GM06990 (cell line): ENCODE measurements around the gene ULK4.

Experiments used
- DNase-seq: peaks from one replicate; pipeline ENCODE4 v3.0.0-alpha.2; 2011; ENCODE audit not compliant: insufficient read length; ENCODE audit errors: extremely low read depth
- H3K27me3 ChIP-seq: replicated peaks from 2 replicates; pipeline ENCODE4 v1.6.0; 2011; ENCODE audit warnings: low read length; ENCODE audit not compliant: control insufficient read depth, insufficient read depth
- H3K36me3 ChIP-seq: 2 replicates; pipeline ENCODE4 v1.5.1; 2011; ENCODE audit warnings: low read length; ENCODE audit not compliant: control insufficient read depth, insufficient read depth
- H3K4me3 ChIP-seq: replicated peaks from 2 replicates; pipeline ENCODE4 v1.5.1; 2011; ENCODE audit warnings: low read depth, mild to moderate bottlenecking, control low read depth, low read length
- CTCF ChIP-seq: IDR thresholded peaks from 2 replicates; pipeline ENCODE4 v1.5.1; 2011; ENCODE audit warnings: low read length, control low read depth, mild to moderate bottlenecking, inconsistent platforms; ENCODE audit not compliant: insufficient read depth, poor library complexity, severe bottlenecking

Gene ULK4

GRCh38 chr3:41955192-41955591, 6.7 kb downstream of the ULK4 start:
- Histone ChIP-seq H3K36me3 (no peaks in the 10 kb centered on the region), H3K4me3 (no peak overlapping the region), H3K27me3 (no peaks in the 10 kb centered on the region)
- no peak for TF ChIP-seq CTCF
- DNase-seq, result no peak

- Histone ChIP-seq H3K27me3 (no peaks in the 10 kb centered on the region), H3K4me3 (no peak overlapping the region), H3K36me3 (no peaks in the 10 kb centered on the region)
- TF ChIP-seq CTCF, result no peak
- DNase-seq, result no peak
Measured at GRCh38 chr3:41943311-41943843, 18.5 kb downstream of the ULK4 start.

GRCh38 chr3:41940393-41940792, 21.5 kb downstream of the ULK4 start:
- no peak for TF ChIP-seq CTCF
- H3K4me3 ChIP-seq, result no peak overlapping the region
- no peak for DNase-seq
- H3K36me3 ChIP-seq, result no peaks in the 10 kb centered on the region
- no peaks in the 10 kb centered on the region for H3K27me3 ChIP-seq

- H3K4me3 ChIP-seq, result no peak overlapping the region
- TF ChIP-seq CTCF, result no peak
- DNase-seq, result no peak
- no peaks in the 10 kb centered on the region for H3K27me3 ChIP-seq
- H3K36me3 ChIP-seq, result no peaks in the 10 kb centered on the region
Measured at GRCh38 chr3:41936384-41936783, 25.5 kb downstream of the ULK4 start.

GRCh38 chr3:41933154-41933676, 28.7 kb downstream of the ULK4 start:
- H3K27me3 ChIP-seq, result no peaks in the 10 kb centered on the region
- H3K4me3 ChIP-seq, result no peak overlapping the region
- H3K36me3 ChIP-seq, result no peaks in the 10 kb centered on the region
- TF ChIP-seq CTCF, result no peak
- DNase-seq, result no peak

- DNase-seq, result no peak
- no peaks in the 10 kb centered on the region for H3K36me3 ChIP-seq
- no peak overlapping the region for H3K4me3 ChIP-seq
- TF ChIP-seq CTCF, result no peak
- no peaks in the 10 kb centered on the region for H3K27me3 ChIP-seq
Measured at GRCh38 chr3:41932464-41932863, 29.4 kb downstream of the ULK4 start.
